ENCODE results near the gene GFPT1.

GRCh38 chr2:69271831-69272257, 115.2 kb downstream of the GFPT1 start:
- TF ChIP-seq POLR2AphosphoS5 (IDR thresholded peaks at IDR 0.05; ENCODE audit: borderline replicate concordance, low read depth, low read length): no peak
- no peak for TF ChIP-seq EZH2 (IDR thresholded peaks at IDR 0.05)
- TF ChIP-seq FOXP2 (optimal IDR thresholded peaks at IDR 0.05; ENCODE audit: control extremely low read depth, extremely low read length, insufficient read depth): no peak
